Mesodermal cell (in vitro differentiated cells): ENCODE measurements around the gene NT5C1A.

Source experiments
- H3K27ac ChIP-seq: 2 replicates; pipeline ENCODE4 v1.7.0; 2013; ENCODE audit warnings: mild to moderate bottlenecking, low read depth, low read length, moderate library complexity; ENCODE audit not compliant: severe bottlenecking
- H3K36me3 ChIP-seq: 2 replicates; pipeline ENCODE4 v1.7.1; 2013; ENCODE audit warnings: mild to moderate bottlenecking, low read length, moderate library complexity; ENCODE audit not compliant: control insufficient read depth, insufficient read depth
- H3K4me1 ChIP-seq: one replicate; pipeline ENCODE4 v1.7.1; 2013; ENCODE audit warnings: mild to moderate bottlenecking, low read length; ENCODE audit not compliant: insufficient read depth, control insufficient read depth, poor library complexity, severe bottlenecking
- H3K4me3 ChIP-seq: 2 replicates; pipeline ENCODE4 v1.7.0; 2013; ENCODE audit warnings: low read length, control low read depth, mild to moderate bottlenecking; ENCODE audit not compliant: insufficient read depth, poor library complexity, severe bottlenecking; ENCODE audit errors: extremely low read depth
- H3K9me3 ChIP-seq: 2 replicates; pipeline ENCODE4 v1.7.1; 2013; ENCODE audit warnings: mild to moderate bottlenecking, low read length, moderate library complexity; ENCODE audit not compliant: control insufficient read depth
- WGBS, 2 experiments: methylation state at CpG; one replicate each; pipeline ENCODE4 v1.1.5; 2013; ENCODE audit warnings: missing lambda C conversion rate in 2 of 2; ENCODE audit not compliant: insufficient coverage in 2 of 2; 5-methylcytosine and 5-hydroxymethylcytosine counted together

NT5C1A gene

DNA sequence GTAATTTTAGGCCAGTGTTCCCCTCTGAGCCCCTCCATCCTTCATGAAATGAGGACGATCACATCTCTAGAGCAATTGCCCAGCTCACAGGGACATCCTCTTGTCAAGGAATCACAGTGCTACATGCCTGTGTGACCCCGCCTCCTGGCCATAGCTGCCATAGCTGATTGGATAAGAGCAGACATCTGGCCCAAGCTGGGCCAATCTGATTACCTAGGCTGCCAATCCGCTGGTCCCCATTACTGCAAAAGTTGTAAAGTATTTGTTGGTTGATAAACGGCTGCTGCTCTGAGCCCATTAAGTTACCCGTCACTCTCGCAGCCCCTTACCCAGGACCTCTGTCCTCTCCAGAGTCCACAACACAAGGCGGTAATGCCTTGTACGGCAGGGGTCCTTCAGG is 8.3 kb downstream of the NT5C1A start:
- Histone ChIP-seq H3K27ac (no peak overlapping the region), H3K9me3 (no peaks in the 10 kb centered on the region), H3K4me1 (no peaks in the 10 kb centered on the region), H3K4me3 (no peak overlapping the region), H3K36me3 (no peaks in the 10 kb centered on the region)
- 87 to 95% methylated on average over 4 to 5 of the region's 8 CpGs for WGBS, 2 experiments

DNA sequence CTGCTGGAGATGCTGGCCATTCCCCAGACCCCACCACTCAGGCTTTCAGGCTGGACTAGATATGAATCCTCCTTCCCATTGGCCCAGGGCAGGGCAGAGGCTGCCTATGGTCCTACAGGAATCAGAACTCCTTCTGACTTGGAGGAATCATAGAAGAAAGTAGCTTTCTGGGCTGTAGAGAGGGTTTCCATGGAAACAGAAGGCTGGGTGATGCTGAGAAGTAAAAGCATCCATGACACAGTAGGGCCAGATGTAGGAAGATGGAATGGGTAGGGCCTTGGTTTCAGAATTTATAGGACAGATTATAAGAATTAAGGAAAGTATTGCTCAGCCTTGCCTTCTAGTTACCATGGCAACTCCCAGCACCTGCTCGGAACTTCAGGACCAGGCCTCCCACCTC is 9.0 kb downstream of the NT5C1A start:
- H3K27ac ChIP-seq, result no peak overlapping the region
- no peaks in the 10 kb centered on the region for H3K36me3 ChIP-seq
- H3K4me3 ChIP-seq, result no peak overlapping the region
- no peaks in the 10 kb centered on the region for H3K9me3 ChIP-seq
- H3K4me1 ChIP-seq, result no peaks in the 10 kb centered on the region
- 75% methylated on average over 1 of the region's 1 CpG; no CpG with 5 or more reads in 1 of the 2 experiments for WGBS, 2 experiments

DNA sequence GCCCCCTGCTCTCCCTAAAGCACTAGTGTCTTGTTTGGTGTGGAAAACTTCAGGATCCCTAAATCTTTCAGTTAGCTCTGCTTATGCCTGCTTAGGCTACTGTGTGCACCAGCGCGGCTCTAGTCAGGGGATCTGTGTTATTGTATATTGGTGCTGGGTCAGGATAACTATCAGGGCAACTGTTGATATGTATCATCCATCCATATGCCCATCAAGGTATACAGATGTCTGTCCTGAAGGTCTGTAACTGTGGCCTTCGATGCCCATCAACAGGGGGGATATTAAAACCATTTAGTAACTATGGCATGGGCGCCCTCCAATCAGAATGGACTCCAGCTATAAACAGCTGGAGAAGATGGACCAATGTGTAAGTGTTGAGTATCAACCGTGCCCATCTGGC is 12.4 kb downstream of the NT5C1A start:
- WGBS, 2 experiments, result 40% methylated on average over 2 of the region's 5 CpGs; no CpG with 5 or more reads in 1 of the 2 experiments
- Histone ChIP-seq H3K4me1 (no peaks in the 10 kb centered on the region), H3K9me3 (no peaks in the 10 kb centered on the region), H3K36me3 (no peaks in the 10 kb centered on the region), H3K27ac (no peak overlapping the region), H3K4me3 (no peak overlapping the region)

DNA sequence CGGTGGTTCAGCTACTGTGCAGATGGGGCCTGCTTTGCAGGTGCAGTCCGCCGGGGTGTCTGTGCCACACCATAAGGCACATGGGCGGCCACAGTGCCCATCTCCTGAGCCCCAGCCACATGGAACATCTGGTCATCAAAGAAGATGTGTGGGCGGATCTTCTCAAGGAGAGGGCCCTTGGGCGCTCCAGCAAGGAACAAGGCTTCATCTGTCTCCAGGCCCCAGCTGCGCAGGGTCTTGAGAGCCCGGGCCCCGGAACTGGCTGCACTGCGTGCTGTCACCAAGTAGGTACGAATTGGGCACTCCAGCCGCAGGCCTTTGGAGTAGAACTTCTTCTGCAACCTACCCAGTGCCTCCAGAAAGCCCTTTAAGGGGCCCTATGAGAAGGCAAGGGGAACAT is 12.8 kb downstream of the NT5C1A start:
- Histone ChIP-seq H3K27ac (no peak overlapping the region), H3K4me1 (no peaks in the 10 kb centered on the region), H3K4me3 (no peak overlapping the region), H3K36me3 (no peaks in the 10 kb centered on the region), H3K9me3 (no peaks in the 10 kb centered on the region)
- 79 to 80% methylated on average over 9 to 10 of the region's 12 CpGs for WGBS, 2 experiments

DNA sequence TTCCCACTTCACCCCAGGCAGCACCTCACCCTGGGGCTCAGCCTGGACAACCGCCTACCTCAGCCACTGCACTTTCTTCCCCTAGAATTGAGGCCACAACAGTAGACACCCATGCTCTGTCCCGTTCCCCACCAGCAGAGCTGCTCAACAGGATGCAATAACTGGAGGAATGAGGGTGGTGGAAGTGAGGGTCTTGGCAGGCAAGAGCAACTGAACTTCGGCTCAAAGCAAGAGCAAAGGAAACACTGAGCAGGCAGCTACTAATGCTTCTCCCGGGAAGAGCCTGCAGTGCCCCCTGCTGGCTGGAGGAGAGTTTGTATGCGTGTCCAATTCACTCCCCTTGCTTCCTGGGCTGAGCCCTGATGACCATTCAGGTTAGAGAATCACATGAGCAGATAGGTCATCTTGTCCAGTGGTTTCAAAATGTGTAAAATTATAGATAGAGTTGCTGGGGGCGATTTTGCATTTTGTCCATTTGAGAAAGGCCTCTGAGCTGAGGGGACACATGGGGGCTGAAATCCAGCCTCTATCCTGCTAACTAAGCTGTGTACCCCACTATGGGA is 13.9 kb downstream of the NT5C1A start:
- 8 to 19% methylated on average over 4 of the region's 6 CpGs for WGBS, 2 experiments

DNA sequence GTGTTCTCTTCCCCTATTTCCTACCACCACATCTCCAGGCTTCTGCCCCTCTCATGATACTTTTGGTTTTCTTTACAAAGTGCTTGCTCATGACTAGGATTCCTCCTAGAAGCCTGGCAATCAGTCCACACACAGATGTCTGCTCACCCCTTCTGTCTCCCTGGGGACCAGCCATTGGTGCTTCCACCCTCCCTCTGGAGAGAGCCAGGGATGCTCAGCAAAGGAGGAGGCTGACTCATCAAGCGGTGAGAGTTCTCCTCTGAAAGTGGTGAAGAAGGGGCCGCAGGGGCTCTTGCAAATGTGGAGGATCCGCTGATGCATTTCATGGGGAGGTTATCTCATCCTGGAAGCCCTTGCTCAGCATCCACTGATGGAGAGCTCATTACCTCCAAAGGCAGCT is 14.5 kb downstream of the NT5C1A start:
- no peak overlapping the region for H3K27ac ChIP-seq
- no peaks in the 10 kb centered on the region for H3K36me3 ChIP-seq
- H3K4me3 ChIP-seq, result no peak overlapping the region
- H3K9me3 ChIP-seq, result no peaks in the 10 kb centered on the region
- H3K4me1 ChIP-seq, result no peaks in the 10 kb centered on the region
- 47 to 48% methylated on average over 3 of the region's 3 CpGs for WGBS, 2 experiments

More for the DNA sequence above, 13.9 kb downstream of the NT5C1A start:
- H3K27ac ChIP-seq, result no peak overlapping the region
- H3K9me3 ChIP-seq, result no peaks in the 10 kb centered on the region
- H3K36me3 ChIP-seq, result no peaks in the 10 kb centered on the region
- H3K4me3 ChIP-seq, result no peak overlapping the region
- no peaks in the 10 kb centered on the region for H3K4me1 ChIP-seq

DNA sequence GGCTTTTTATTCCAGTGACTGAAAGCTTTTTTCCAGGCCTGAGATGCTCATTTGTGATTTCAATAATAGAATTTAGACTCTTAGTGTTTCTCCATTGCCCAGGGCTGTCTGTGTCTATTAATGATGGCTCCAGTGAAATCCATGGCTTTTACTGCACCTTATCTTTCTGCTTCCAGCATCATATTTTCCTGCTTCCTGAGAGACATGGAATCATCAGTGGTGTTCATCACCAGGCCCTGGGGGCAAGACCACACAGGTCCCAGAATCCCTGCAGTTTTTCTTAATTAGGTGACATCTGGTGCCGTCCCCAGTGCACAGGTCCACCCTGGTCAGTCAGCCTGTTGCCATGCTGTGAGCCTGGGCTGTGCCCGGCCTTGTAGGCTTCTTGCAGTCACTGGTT is 15.5 kb downstream of the NT5C1A start:
- Histone ChIP-seq H3K4me1 (no peaks in the 10 kb centered on the region), H3K27ac (no peak overlapping the region), H3K9me3 (no peaks in the 10 kb centered on the region), H3K36me3 (no peaks in the 10 kb centered on the region), H3K4me3 (no peak overlapping the region)
- 73 to 81% methylated on average over 2 of the region's 2 CpGs for WGBS, 2 experiments

DNA sequence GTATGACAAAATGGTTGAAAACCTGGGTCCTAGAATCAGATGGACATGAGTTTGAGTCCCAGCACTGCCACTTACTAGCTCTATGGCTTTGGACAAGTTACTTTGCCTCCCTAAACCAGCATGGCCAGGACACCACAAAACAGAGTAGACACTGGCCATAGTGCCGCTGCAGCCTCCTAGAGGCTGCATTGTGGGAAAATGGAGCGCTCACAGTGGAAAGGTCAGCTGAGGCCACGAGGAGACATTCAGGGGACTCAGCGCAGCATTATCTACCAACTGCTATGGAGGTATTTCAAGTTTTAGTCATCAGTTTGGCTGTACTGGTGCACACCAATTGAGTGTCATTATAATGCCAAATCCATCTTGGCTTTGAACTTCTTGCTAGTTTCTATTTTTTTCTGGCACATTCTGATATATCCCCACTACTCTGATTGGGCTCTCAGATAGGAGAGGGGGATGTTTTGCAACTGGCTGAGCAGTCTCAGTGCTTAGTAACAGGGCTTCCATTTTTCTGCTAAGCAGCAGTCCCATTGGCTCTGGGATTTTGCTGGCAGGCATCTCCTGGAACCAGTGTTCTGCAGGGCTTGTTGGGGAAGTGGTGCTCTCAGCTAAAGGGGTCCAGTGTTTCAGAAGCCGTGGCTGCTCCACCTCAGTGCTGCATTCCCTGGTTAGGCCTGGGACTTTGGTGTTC is 16.2 kb downstream of the NT5C1A start:
- Histone ChIP-seq H3K4me1 (no peaks in the 10 kb centered on the region), H3K36me3 (no peaks in the 10 kb centered on the region), H3K9me3 (no peaks in the 10 kb centered on the region), H3K4me3 (no peak overlapping the region), H3K27ac (no peak overlapping the region)
- WGBS, 2 experiments, result 62 to 71% methylated on average over 5 of the region's 5 CpGs

DNA sequence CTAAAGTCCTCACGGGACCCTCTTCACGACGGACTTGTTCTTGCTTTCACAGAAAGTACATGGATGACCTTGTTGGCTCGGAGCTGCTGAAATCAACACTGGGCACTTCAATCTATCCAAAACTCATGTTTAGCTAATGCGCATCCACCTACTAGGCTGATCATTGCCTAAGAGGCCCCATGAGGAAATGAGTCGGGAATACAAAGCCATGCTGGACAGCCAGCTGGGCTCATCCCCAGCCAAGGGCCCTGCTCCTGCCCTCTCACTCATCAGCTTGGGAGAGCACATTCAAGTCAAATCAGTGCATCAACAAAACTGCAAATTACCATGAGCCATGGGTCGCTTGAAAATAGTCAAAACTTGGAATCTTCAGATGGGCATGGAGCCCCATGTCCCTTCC is 17.6 kb downstream of the NT5C1A start:
- H3K4me3 ChIP-seq, result no peak overlapping the region
- H3K4me1 ChIP-seq, result no peaks in the 10 kb centered on the region
- no peaks in the 10 kb centered on the region for H3K36me3 ChIP-seq
- H3K9me3 ChIP-seq, result no peaks in the 10 kb centered on the region
- WGBS, 2 experiments, result 73% methylated on average over 5 to 7 of the region's 7 CpGs
- no peak overlapping the region for H3K27ac ChIP-seq

DNA sequence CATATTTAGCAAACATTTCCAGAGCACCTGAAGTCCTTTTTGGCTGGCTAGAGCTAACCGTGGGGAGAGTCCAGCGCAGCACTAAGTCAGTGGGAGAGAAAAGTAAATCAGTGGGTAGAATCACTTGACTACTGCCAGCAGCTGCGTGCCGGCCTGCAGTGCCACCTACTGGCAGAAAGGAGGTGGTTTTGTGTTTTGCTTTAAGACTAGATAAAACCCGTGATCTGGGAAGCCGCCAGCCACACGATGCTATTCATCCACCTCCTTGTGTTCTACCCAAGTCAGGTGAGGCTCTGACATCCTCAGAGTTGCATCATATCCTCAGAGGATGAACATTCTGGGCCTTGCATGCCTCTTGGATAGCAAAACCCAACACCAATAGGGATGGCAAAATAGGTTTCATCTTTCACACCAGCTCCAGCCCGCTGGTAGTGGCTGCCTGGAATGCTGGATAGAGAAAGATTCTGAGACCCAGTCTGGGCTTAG is 18.3 kb downstream of the NT5C1A start:
- 2 to 14% methylated on average over 3 to 5 of the region's 8 CpGs for WGBS, 2 experiments

DNA sequence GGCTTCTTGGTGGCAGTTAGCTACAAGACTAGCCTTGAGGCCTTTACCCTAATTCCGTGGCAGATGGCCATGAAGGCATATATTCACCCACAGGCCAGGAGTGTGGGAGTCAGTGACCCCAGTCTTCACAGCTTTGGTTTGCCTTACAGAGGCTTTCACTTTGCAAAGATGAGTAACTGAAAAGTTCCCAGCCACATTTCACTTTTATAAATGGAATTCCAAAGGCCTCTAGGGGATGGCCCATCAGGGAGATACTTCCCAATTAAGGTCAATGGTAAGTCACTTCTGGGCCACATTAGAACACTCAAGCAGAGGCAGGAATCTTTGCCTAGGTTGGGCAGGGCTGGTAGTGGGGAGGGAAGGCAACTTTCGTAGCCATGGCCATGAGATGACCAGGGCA is 19.4 kb downstream of the NT5C1A start:
- Histone ChIP-seq H3K27ac (no peak overlapping the region), H3K9me3 (no peaks in the 10 kb centered on the region), H3K4me1 (no peaks in the 10 kb centered on the region), H3K36me3 (no peaks in the 10 kb centered on the region), H3K4me3 (no peak overlapping the region)
- 88 to 100% methylated on average over 2 of the region's 2 CpGs for WGBS, 2 experiments

More for the DNA sequence above, 18.3 kb downstream of the NT5C1A start:
- Histone ChIP-seq H3K27ac (no peak overlapping the region), H3K4me3 (no peak overlapping the region), H3K36me3 (no peaks in the 10 kb centered on the region), H3K4me1 (no peaks in the 10 kb centered on the region), H3K9me3 (no peaks in the 10 kb centered on the region)
